ENCODE data around the gene ZNF431. TPM values are rescaled to one million over a fixed set of nuclear protein-coding genes. Genes with fewer than 3 reads are reported as not detected.

Gene ZNF431
- total and polyA plus RNA-seq, 2 experiments from 2014 or later, result 1.7 to 5.0 TPM

- no peaks in the 10 kb centered on the region for H3K79me2 ChIP-seq (ENCODE audit: insufficient read depth)
- no peaks in the 10 kb centered on the region for H4K20me1 ChIP-seq (ENCODE audit: insufficient read depth)
- H3K4me2 ChIP-seq (ENCODE audit: unreplicated experiment), result no peak overlapping the region
- no peaks in the 10 kb centered on the region for H3F3A ChIP-seq (ENCODE audit: insufficient read depth)
- H3K27ac ChIP-seq, result no peak overlapping the region
- DNase-seq, result peak; percentile 16
- H3K4me1 ChIP-seq (ENCODE audit: insufficient read depth), result no peaks in the 10 kb centered on the region
- H2AFZ ChIP-seq, result no peak overlapping the region
- no peaks in the 10 kb centered on the region for H3K9me3 ChIP-seq (ENCODE audit: low read depth)
- in situ Hi-C loops (cut with MboI), result no loop called here
- no peaks in the 10 kb centered on the region for H3K27me3 ChIP-seq (replicated peaks; ENCODE audit: insufficient read depth)
- H3K4me3 ChIP-seq, result no peak overlapping the region
- H3K9ac ChIP-seq, result no peak overlapping the region
- 0 out of 2 replicates have a peak, but pooled peaks cover 3% of the 10 kb centered on the region for H3K36me3 ChIP-seq (ENCODE audit: low read depth)
- whole genome bisulfite sequencing, 2 experiments (ENCODE audit: low coverage in 1 of 2, low lambda C conversion rate in 2 of 2, missing lambda C conversion rate in 2 of 2), result 100% methylated on average over 2 of the region's 2 CpGs
- TF ChIP-seq EZH2phosphoT487 (IDR thresholded peaks at IDR 0.05; ENCODE audit: insufficient read depth, low read depth) (no peak), EZH2 (IDR thresholded peaks at IDR 0.05; ENCODE audit: insufficient read depth, poor library complexity, severe bottlenecking) (no peak)
- H3K9me2 ChIP-seq (ENCODE audit: insufficient read depth), result no peaks in the 10 kb centered on the region
These were observed 40.2 kb upstream of the ZNF431 start for GRCh38 chr19:21101521-21102242.

- H3K9ac ChIP-seq, result no peak overlapping the region
- no peaks in the 10 kb centered on the region for H3K9me2 ChIP-seq (ENCODE audit: insufficient read depth)
- H3K36me3 ChIP-seq (ENCODE audit: low read depth), result 0 out of 2 replicates have a peak, but pooled peaks cover 3% of the 10 kb centered on the region
- no peak overlapping the region for H2AFZ ChIP-seq
- H3K4me2 ChIP-seq (ENCODE audit: unreplicated experiment), result no peak overlapping the region
- no peak overlapping the region for H3K4me3 ChIP-seq
- no peaks in the 10 kb centered on the region; the same call in 1 of the 2 replicates for H3K79me2 ChIP-seq (ENCODE audit: insufficient read depth)
- no peaks in the 10 kb centered on the region for H3K27me3 ChIP-seq (replicated peaks; ENCODE audit: insufficient read depth)
- no peak for TF ChIP-seq EZH2phosphoT487 (IDR thresholded peaks at IDR 0.05; ENCODE audit: insufficient read depth, low read depth)
- no peak for TF ChIP-seq EZH2 (IDR thresholded peaks at IDR 0.05; ENCODE audit: insufficient read depth, poor library complexity, severe bottlenecking)
- in situ Hi-C loops (cut with MboI), result no loop called here
- no peak overlapping the region for H3K27ac ChIP-seq
- no peaks in the 10 kb centered on the region for H3F3A ChIP-seq (ENCODE audit: insufficient read depth)
- no peaks in the 10 kb centered on the region for H3K9me3 ChIP-seq (ENCODE audit: low read depth)
- H3K4me1 ChIP-seq (ENCODE audit: insufficient read depth), result peaks cover 9% of the 10 kb centered on the region
- no peaks in the 10 kb centered on the region for H4K20me1 ChIP-seq (ENCODE audit: insufficient read depth)
- DNase-seq, result peak; percentile 67
These were observed 32.7 kb upstream of the ZNF431 start for GRCh38 chr19:21109116-21109515.

GRCh38 chr19:21110183-21110582, 31.7 kb upstream of the ZNF431 start:
- Histone ChIP-seq H3K27me3 (replicated peaks; ENCODE audit: insufficient read depth) (no peaks in the 10 kb centered on the region), H3F3A (ENCODE audit: insufficient read depth) (no peaks in the 10 kb centered on the region), H2AFZ (no peak overlapping the region), H3K4me1 (ENCODE audit: insufficient read depth) (peaks cover 9% of the 10 kb centered on the region), H3K9me3 (ENCODE audit: low read depth) (no peaks in the 10 kb centered on the region), H3K4me2 (ENCODE audit: unreplicated experiment) (no peak overlapping the region), H3K4me3 (no peak overlapping the region), H3K27ac (no peak overlapping the region), H3K79me2 (ENCODE audit: insufficient read depth) (no peaks in the 10 kb centered on the region; the same call in 1 of the 2 replicates), H4K20me1 (ENCODE audit: insufficient read depth) (no peaks in the 10 kb centered on the region), H3K9me2 (ENCODE audit: insufficient read depth) (no peaks in the 10 kb centered on the region), H3K9ac (no peak overlapping the region), H3K36me3 (ENCODE audit: low read depth) (0 out of 2 replicates have a peak, but pooled peaks cover 7% of the 10 kb centered on the region)
- in situ Hi-C loops (cut with MboI), result no loop called here
- DNase-seq, result no peak
- WGBS, 2 experiments (ENCODE audit: low coverage in 1 of 2, low lambda C conversion rate in 2 of 2, missing lambda C conversion rate in 2 of 2), result 75 to 78% methylated on average over 1 of the region's 1 CpG
- TF ChIP-seq EZH2 (IDR thresholded peaks at IDR 0.05; ENCODE audit: insufficient read depth, poor library complexity, severe bottlenecking) (no peak), EZH2phosphoT487 (IDR thresholded peaks at IDR 0.05; ENCODE audit: insufficient read depth, low read depth) (no peak)

- in situ Hi-C loops (cut with MboI), result no loop called here
These were observed 26.4 kb upstream of the ZNF431 start for GRCh38 chr19:21115430-21115829.

More at GRCh38 chr19:21115430-21115829, 26.4 kb upstream of the ZNF431 start:
- H3K27ac ChIP-seq, result no peak overlapping the region
- H3K9ac ChIP-seq, result no peak overlapping the region
- H3K9me2 ChIP-seq (ENCODE audit: insufficient read depth), result no peaks in the 10 kb centered on the region
- H3K27me3 ChIP-seq (replicated peaks; ENCODE audit: insufficient read depth), result no peaks in the 10 kb centered on the region
- no peaks in the 10 kb centered on the region for H3K9me3 ChIP-seq (ENCODE audit: low read depth)
- H3K36me3 ChIP-seq (ENCODE audit: low read depth), result peaks cover 28% of the 10 kb centered on the region; the same call in 1 of the 2 replicates
- no peak overlapping the region for H3K4me2 ChIP-seq (ENCODE audit: unreplicated experiment)
- H3K4me1 ChIP-seq (ENCODE audit: insufficient read depth), result peaks cover 14% of the 10 kb centered on the region
- DNase-seq, result no peak
- H3F3A ChIP-seq (ENCODE audit: insufficient read depth), result peaks cover 19% of the 10 kb centered on the region
- H3K4me3 ChIP-seq, result no peak overlapping the region
- H2AFZ ChIP-seq, result no peak overlapping the region
- no peaks in the 10 kb centered on the region; the same call in 1 of the 2 replicates for H3K79me2 ChIP-seq (ENCODE audit: insufficient read depth)
- no peaks in the 10 kb centered on the region for H4K20me1 ChIP-seq (ENCODE audit: insufficient read depth)
- TF ChIP-seq EZH2phosphoT487 (IDR thresholded peaks at IDR 0.05; ENCODE audit: insufficient read depth, low read depth), result no peak
- no peak for TF ChIP-seq EZH2 (IDR thresholded peaks at IDR 0.05; ENCODE audit: insufficient read depth, poor library complexity, severe bottlenecking)

All from GM23248 (cell line).